Fibroblast of upper back skin (primary cell): ENCODE measurements around the gene SLC12A7.

Source experiments
- DNase-seq: peaks from one replicate; pipeline ENCODE4 v3.0.0-alpha.2; 2013

The SLC12A7 gene

DNA sequence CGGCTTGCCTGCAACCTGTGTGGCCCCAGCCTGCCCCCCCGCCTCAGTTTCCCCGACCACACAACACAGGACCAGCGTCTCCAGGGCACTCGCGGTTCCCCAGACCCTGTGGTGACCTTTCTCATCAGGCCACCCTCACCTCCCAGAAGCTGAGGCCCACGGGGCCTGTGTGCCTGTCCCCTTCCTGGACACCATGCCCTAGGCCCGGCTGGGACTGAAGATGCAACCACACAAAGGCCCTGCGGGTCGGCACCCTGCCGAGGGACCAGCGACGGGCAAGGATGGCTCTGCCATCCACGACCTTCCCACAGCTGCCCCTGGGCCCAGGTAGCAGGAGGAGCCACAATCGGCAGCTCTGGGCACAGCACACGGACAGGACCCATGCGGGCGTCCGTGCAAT, 34.8 kb downstream of the SLC12A7 start:
- DNase-seq, result no peak

DNA sequence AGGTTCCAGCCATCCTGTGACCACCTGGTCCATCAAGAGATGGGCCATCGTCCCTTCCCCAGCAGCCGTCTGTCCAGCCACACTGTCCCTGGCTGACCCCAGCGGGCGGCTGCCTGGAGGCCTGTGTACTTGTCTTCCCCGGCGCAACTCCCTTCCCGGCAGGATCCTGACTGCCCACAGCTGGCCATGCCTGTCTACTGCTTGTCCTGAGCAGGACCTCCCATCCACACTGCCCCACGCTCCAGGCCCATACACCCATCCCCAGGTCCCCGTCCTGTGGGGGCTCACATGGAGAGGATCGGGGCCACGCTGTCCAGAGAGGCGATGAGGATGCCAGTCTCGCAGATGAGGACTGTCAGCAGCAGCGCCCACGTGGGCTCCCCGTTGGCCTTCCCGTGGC, 35.5 kb downstream of the SLC12A7 start:
- DNase-seq, result no peak

DNA sequence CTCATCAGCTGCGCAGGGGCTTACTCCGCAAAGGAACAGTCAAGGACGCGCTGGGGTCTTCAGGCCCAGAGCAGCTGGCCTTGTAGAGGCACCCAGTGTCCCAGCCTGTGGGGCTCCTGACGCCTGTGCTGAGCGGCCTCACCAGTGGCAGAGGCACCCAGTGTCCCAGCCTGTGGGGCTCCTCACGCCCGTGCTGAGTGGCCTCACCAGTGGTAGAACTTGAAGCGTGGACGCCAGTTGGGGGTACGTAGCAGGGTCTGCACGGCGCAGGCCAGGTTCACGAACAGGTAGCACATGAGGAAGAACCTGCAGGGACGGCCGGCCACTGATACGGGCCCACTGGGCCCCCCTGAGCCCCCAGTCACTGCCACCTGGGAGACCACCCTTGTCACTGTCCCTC, 35.9 kb downstream of the SLC12A7 start:
- DNase-seq, result no peak

- DNase-seq, result no peak
Observed at GRCh38 chr5:1075555-1075881, 36.3 kb downstream of the SLC12A7 start.

GRCh38 chr5:1074816-1075554, 36.9 kb downstream of the SLC12A7 start:
- no peak for DNase-seq

- DNase-seq, result no peak
Observed at GRCh38 chr5:1074226-1074625, 37.6 kb downstream of the SLC12A7 start.

GRCh38 chr5:1073239-1074102, 38.4 kb downstream of the SLC12A7 start:
- no peak for DNase-seq

- no peak for DNase-seq
Observed at GRCh38 chr5:1069720-1070088, 42.2 kb downstream of the SLC12A7 start.

GRCh38 chr5:1068895-1069719, 42.8 kb downstream of the SLC12A7 start:
- DNase-seq, result no peak

DNA sequence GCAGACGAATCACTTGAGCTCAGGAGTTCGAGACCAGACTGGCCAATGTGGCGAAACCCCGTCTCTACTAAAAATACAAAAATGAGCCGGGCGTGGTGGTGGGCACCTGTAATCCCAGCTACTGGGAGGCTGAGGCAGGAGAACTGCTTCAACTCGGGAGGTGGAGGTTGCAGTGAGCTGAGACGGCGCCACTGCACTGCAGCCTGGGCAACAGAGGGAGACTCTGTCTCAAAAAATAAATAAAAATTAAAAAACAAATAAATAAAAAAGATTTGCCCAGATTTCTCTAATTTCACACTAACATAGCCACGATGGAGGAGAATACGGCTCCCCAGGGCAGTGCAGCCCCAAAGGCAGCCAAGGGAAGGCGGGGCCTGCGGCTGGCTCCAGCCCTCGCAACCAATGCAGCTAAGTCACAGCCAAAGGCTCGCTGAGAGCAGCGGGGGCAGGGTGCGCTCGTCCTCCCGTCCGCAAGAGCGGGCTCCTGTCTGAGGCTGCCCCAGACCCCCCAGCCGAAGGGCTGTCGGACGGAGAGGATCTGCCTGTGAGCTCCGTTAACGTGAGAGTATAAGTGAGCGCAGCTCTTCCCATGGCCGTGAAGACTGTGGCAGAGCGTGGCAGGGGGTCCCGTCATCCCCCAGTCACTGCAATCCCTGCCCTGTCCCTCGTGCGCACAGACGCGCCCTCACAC, 43.5 kb downstream of the SLC12A7 start:
- no peak for DNase-seq

- DNase-seq, result no peak
Observed at GRCh38 chr5:1067141-1068121, 44.4 kb downstream of the SLC12A7 start.

GRCh38 chr5:1066676-1067075, 45.2 kb downstream of the SLC12A7 start:
- no peak for DNase-seq

- no peak for DNase-seq
Observed at GRCh38 chr5:1065891-1066650, 45.8 kb downstream of the SLC12A7 start.

- DNase-seq, result no peak
Observed at GRCh38 chr5:1065143-1065750, 46.6 kb downstream of the SLC12A7 start.

DNA sequence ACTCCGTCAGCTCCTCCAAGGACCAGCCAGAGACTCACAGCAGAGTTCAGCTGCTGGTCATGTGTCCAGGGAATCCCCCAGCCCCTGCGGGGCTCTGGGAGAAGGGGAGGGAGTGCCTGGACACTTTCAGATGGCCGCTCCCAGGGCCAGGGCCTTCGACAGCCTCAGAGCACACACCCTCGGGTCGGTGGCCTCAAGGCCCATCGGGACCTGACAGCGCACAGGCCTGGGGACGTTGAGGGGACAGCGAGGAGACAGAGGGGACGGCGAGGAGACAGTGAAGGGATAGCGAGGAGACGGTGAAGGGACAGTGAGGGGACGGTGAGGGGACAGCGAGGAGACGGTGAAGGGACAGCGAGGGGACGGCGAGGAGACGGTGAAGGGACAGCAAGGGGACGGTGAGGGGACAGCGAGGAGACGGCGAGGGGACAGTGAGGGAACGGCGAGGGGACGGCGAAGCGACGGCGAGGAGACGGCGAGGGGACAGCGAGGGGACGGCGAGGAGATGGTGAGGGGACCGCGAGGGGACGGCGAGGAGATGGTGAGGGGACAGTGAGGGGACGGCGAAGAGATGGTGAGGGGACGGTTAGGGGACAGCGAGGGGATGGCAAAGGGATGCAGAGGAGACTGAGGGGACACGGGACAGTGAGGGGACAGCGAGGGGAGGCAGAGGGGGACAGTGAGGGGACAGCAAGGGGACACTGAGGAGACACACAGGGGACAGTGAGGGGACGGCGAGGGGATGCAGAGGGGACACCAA, 47.3 kb downstream of the SLC12A7 start:
- no peak for DNase-seq

DNA sequence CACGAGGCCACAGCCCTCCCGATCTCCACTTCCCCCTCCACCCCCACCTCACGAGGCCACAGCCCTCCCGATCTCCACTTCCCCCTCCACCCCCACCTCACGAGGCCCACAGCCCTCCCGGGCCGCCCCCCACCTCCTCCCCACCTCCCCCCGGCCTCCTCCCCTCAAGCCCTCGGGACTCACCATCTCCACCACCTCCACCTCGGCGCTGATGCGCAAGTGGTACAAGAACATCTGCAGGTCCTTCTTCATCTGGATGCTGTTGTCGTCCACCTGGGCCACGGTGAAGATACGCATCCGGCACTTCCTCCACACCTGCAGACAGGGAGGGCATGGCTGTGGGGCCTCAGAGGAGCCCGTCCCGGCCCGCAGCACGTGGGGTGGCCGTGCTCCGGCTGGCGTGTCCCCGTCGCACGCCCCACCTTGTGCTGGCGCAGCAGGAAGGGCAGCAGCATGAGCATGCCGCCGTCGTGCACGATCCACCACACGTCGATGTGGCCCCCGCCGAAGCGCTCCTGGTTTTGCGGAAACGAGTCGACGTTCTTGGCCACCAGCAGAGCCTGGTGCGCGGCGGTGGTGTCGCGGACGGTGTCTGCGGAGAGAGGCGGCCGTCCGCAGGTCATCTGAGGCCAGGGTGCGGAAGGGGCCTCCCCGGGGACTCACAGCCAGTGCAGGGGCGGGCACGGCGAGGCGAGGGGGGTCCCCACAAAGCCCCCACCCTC, 48.0 kb downstream of the SLC12A7 start:
- DNase-seq, result no peak

DNA sequence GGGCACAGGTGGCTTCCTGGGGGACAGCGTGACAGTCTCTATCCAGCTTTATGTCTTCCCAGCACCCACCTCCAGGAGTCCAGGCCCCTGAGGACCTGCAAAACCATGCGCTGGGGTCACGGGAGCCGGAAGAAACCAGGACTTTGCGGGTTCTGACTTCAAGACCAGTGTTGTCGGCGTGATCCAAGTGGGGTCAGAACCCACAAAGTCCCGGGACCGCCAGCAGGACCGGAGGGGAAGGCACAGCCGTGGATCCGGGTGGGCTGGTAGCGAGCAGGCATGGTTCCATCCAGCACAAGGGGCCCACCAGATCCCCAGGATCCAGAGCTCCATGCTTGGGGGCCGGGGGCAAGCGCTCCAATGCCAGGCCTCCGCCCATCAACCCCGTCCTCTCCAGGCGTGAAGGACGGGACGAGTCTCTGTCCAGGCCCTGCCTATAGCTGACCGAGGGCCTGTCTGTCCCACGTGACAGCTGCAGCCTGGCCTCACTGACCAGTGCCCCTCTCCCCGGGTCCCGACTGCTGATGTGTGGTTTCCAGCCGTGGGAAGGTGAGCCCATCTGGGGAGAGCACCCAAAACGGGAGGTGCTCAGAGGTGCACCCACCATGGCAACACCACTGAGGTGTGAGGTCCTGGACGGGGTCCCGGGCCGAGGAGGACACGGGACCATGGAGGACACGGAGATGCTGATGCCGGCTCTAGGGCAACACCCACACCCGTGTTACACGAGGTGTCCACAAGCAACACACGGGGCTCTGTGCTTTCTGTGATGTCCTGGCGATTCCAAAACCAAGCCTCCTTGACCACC, 48.9 kb downstream of the SLC12A7 start:
- DNase-seq, result no peak

DNA sequence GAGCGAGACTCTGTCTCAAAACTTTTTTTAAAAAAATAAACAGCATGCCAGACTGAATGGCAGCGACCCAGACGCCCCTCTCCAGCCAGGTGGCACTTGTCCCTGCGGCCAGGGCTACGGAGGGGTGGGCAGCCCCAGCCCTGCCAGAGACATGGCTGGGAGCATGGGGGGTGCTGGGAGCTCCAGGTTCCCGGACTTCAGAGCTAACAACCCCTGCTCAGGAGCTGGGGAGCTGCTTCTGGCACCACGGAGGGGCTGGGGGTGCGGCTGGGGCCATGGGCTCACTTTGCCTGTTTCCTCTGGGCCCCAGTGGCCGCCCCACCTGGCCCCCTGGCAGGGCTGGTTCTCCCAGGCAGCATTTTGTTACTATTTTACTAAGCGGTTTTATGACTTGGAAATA, 49.9 kb downstream of the SLC12A7 start:
- DNase-seq, result no peak
